Upper lobe of right lung (tissue), 1 donor: ENCODE data around the gene CLPSL2. TPM values are rescaled to one million over a fixed set of nuclear protein-coding genes. Genes with fewer than 3 reads are reported as not detected.

Experiments used
- ATAC-seq: fragments of 200-7000 bp; cut with Tn5 transposase; one replicate; pipeline ENCODE4 v1.9.1; 2020; ENCODE audit warnings: mild to moderate bottlenecking, moderate library complexity
- DNase-seq: peaks from one replicate; pipeline ENCODE4 v3.0.0-alpha.2; 2020
- H3K27ac ChIP-seq: fragments of 200-600 bp; one replicate; pipeline ENCODE4 v1.8.0; 2022
- H3K27me3 ChIP-seq: fragments of 200-600 bp; one replicate; pipeline ENCODE4 v1.8.0; 2022; ENCODE audit warnings: mild to moderate bottlenecking
- H3K36me3 ChIP-seq: fragments of 200-600 bp; one replicate; pipeline ENCODE4 v1.8.0; 2022
- H3K4me1 ChIP-seq: fragments of 200-600 bp; one replicate; pipeline ENCODE4 v1.8.0; 2022
- H3K4me3 ChIP-seq: fragments of 200-600 bp; one replicate; pipeline ENCODE4 v1.8.0; 2022; ENCODE audit warnings: mild to moderate bottlenecking
- H3K9me3 ChIP-seq: fragments of 200-600 bp; one replicate; pipeline ENCODE4 v1.8.0; 2022
- intact Hi-C: fragments of 100-400 bp; cut with DNase I; formaldehyde crosslinking; loops from one replicate; pipeline ENCODE4 v1.11.0; 2022
- total RNA-seq: library from RNA; stranded (reverse); fragmentation: NEBNext Ultra II Directional; extraction: Animal tissue kit (Norgen Biotek cat#: 25700); gene quantifications from one replicate; pipeline ENCODE4 v1.2.1, GENCODE V29; 2021
- TF ChIP-seq, protein P1 (sequence below): fragments of 200-600 bp; IDR thresholded peaks from one replicate; pipeline ENCODE4 v1.8.0; 2022; ENCODE audit warnings: antibody characterized with exemption
- donor health status: DM: no; HTN: yes; CAD: no; lungs with severe emphysema.

Gene CLPSL2
- total RNA-seq, 1 donor from 2014 or later: not detected

- DNase-seq (no peak), ATAC-seq (no peak)
- TF ChIP-seq, protein P1, sequence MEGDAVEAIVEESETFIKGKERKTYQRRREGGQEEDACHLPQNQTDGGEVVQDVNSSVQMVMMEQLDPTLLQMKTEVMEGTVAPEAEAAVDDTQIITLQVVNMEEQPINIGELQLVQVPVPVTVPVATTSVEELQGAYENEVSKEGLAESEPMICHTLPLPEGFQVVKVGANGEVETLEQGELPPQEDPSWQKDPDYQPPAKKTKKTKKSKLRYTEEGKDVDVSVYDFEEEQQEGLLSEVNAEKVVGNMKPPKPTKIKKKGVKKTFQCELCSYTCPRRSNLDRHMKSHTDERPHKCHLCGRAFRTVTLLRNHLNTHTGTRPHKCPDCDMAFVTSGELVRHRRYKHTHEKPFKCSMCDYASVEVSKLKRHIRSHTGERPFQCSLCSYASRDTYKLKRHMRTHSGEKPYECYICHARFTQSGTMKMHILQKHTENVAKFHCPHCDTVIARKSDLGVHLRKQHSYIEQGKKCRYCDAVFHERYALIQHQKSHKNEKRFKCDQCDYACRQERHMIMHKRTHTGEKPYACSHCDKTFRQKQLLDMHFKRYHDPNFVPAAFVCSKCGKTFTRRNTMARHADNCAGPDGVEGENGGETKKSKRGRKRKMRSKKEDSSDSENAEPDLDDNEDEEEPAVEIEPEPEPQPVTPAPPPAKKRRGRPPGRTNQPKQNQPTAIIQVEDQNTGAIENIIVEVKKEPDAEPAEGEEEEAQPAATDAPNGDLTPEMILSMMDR: no peak
- H3K36me3 ChIP-seq: no peaks in the 10 kb centered on the region
- no peak overlapping the region for H3K27ac ChIP-seq
- no peak overlapping the region for H3K4me3 ChIP-seq
- no peaks in the 10 kb centered on the region for H3K9me3 ChIP-seq
- no peaks in the 10 kb centered on the region for H3K4me1 ChIP-seq
- H3K27me3 ChIP-seq: no peaks in the 10 kb centered on the region
- intact Hi-C loops: no loop called here
Observed at GRCh38 chr6:35752330-35752729, 24.1 kb upstream of the CLPSL2 start.

- Histone ChIP-seq H3K9me3 (no peaks in the 10 kb centered on the region), H3K4me1 (no peaks in the 10 kb centered on the region), H3K27me3 (peaks cover 4% of the 10 kb centered on the region), H3K36me3 (no peaks in the 10 kb centered on the region), H3K27ac (no peak overlapping the region), H3K4me3 (no peak overlapping the region)
- TF ChIP-seq, protein P1: no peak
- no peak for DNase-seq
- ATAC-seq: peak; percentile 65
- intact Hi-C loops: no loop called here
Observed at GRCh38 chr6:35754452-35755277, 21.7 kb upstream of the CLPSL2 start.

DNA sequence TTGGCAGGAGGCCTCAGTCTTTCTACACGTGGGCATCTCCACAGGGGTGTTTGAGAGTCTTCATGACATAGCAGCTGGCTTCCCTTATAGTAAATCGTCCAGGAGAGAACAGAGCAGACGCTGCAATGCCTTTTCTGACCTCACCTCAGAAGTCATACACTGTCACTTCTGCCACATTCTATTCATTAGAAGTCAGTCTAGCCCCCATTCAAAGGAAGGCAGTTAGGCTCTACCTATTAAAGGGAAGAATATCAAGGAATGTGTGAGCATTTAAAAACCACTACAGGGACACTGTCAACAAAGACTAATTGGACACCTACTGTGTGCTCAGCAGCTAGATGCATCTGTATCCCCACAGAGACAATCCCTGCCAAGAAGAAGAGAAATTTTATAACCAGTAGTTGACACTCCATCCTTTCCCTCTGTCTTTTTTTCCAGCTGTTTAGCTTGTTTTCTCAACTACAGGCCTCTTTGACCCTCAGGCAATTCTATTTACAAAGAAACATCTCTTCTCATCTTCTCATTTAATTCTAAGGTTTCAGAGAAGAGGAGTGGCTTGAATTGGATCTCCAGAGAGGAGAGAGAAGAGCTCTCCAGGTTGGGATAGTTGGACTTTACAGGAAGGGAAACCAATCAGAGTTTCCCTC lies 21.0 kb upstream of the CLPSL2 start:
- no peaks in the 10 kb centered on the region for H3K9me3 ChIP-seq

DNA sequence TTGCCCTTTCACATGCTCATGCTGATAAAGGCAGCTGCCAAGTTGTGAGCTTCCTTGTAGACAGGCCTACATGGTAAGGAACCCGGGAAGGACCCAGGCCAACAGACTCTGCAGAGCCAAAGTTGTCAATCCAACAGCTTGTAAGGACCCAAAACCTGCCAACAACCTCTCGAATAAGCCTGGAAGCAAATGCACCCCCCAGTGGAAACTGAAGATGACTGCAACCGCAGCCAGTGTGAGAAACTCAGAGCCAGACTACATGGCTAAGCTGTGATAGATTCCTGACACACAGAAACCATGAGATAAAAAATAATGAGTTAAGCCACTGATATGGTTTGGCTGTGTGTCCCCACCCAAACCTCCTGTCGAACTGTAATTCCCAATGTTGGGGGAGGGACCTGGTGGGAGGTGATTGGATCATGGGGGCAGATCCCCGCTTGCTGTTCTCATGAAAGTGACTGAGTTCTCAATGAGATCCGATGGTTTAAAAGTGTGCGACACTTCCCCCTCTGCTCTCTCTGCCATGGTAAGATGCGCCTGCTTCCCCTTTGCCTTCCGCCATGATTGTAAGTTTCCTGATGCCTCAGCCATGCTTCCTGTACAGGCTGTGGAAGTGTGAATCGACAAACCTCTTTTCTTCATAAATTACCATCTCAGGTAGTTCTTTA lies 18.8 kb upstream of the CLPSL2 start:
- no peak for ATAC-seq
- H3K27ac ChIP-seq: no peak overlapping the region
- intact Hi-C loops: no loop called here
- H3K27me3 ChIP-seq: peaks cover 24% of the 10 kb centered on the region
- H3K4me1 ChIP-seq: no peaks in the 10 kb centered on the region
- H3K36me3 ChIP-seq: no peaks in the 10 kb centered on the region
- no peak for DNase-seq
- H3K9me3 ChIP-seq: no peaks in the 10 kb centered on the region
- TF ChIP-seq, protein P1: no peak
- H3K4me3 ChIP-seq: no peak overlapping the region

More for the DNA sequence above, 21.0 kb upstream of the CLPSL2 start:
- no peak for DNase-seq
- intact Hi-C loops: no loop called here
- no peaks in the 10 kb centered on the region for H3K36me3 ChIP-seq
- H3K27ac ChIP-seq: no peak overlapping the region
- H3K27me3 ChIP-seq: peaks cover 5% of the 10 kb centered on the region
- no peak for ATAC-seq
- TF ChIP-seq, protein P1: no peak
- H3K4me1 ChIP-seq: no peaks in the 10 kb centered on the region
- no peak overlapping the region for H3K4me3 ChIP-seq

- Histone ChIP-seq H3K4me3 (no peak overlapping the region), H3K9me3 (no peaks in the 10 kb centered on the region), H3K27ac (no peak overlapping the region), H3K36me3 (no peaks in the 10 kb centered on the region), H3K4me1 (no peaks in the 10 kb centered on the region), H3K27me3 (peaks cover 37% of the 10 kb centered on the region)
- no peak for DNase-seq
- ATAC-seq: no peak
- TF ChIP-seq, protein P1: no peak
- intact Hi-C loops: no loop called here
Observed at GRCh38 chr6:35759426-35759825, 17.0 kb upstream of the CLPSL2 start.
